K562 (cell line): Measurements from ENCODE around the gene CORIN. TPM values are rescaled to one million over a fixed set of nuclear protein-coding genes. Genes with fewer than 3 reads are reported as not detected.

Experiments used
- ATAC-seq: fragments of 200-7000 bp; cut with Tn5 transposase; 3 replicates; pipeline ENCODE4 v1.9.1; 2020; ENCODE audit warnings: moderate library complexity
- BruUV-seq: library from RNA; stranded (reverse); fragments of 400-500 nt; replicated peaks from 2 replicates; lab custom pipeline; 2021; lab: Mats Ljungman, UMichigan
- CTCF ChIA-PET: fragments of 300-600 bp; formaldehyde crosslinking; extraction: SDS; loops from one replicate; lab custom pipeline; 2021; ENCODE audit warnings: low intra/inter-chr PET ratio; lab: Yijun Ruan, JAX
- POLR2A ChIA-PET: fragments of 300-600, 350-650 bp; sonication (Branson Sonifier 250); formaldehyde crosslinking; extraction: SDS; loops from one replicate; lab custom pipeline; 2021; ENCODE audit warnings: antibody characterized with exemption, inconsistent platforms; lab: Yijun Ruan, JAX
- DNase-seq, 4 experiments: peaks; one replicate each; pipeline versions ENCODE4 v3.0.0 to v3.0.0-alpha.2; 2011 to 2018; ENCODE audit warnings: low spot score in 3 of 4, mixed read lengths in 3 of 4; ENCODE audit errors: extremely low read depth in 1 of 4
- FAIRE-seq: peaks from 2 replicates; lab custom pipeline; 2011; peaks lifted over from hg19 to GRCh38; lab: Jason Lieb, UNC
- H2AFZ ChIP-seq: 2 replicates; pipeline ENCODE4 v1.6.0; 2011; ENCODE audit warnings: low read depth, low read length, control low read depth, inconsistent platforms
- H3K27ac ChIP-seq: fragments of 200-600 bp; 3 replicates; pipeline ENCODE4 v1.8.0; 2011; ENCODE audit warnings: low read depth, mild to moderate bottlenecking, control low read depth, inconsistent platforms, low read length, moderate library complexity, mixed read lengths; ENCODE audit errors: extremely low read depth
- H3K27me3 ChIP-seq, 2 experiments: fragments of 300-600 bp in 1 of 2; 2 replicates in 1 of 2; 3 replicates in 1 of 2; pipeline versions ENCODE4 v1.6.0 to v1.8.0; 2011; ENCODE audit warnings: inconsistent platforms in 2 of 2, low read length in 2 of 2, mild to moderate bottlenecking in 1 of 2, mixed read lengths in 1 of 2, moderate library complexity in 1 of 2; ENCODE audit not compliant: control insufficient read depth in 2 of 2, insufficient read depth in 2 of 2
- H3K36me3 ChIP-seq: fragments of 300-600 bp; 3 replicates; pipeline ENCODE4 v1.8.0; 2011; ENCODE audit warnings: mild to moderate bottlenecking, low read length, inconsistent platforms; ENCODE audit not compliant: control insufficient read depth, insufficient read depth
- H3K4me1 ChIP-seq, 2 experiments: fragments of 200-600 bp in 1 of 2; replicated peaks in 1 of 2; 2 replicates in 1 of 2; 3 replicates in 1 of 2; pipeline versions ENCODE4 v1.5.1 to v1.8.0; 2011; ENCODE audit warnings: inconsistent platforms in 2 of 2, low read length in 2 of 2, mild to moderate bottlenecking in 1 of 2, mixed read lengths in 1 of 2, moderate library complexity in 1 of 2; ENCODE audit not compliant: control insufficient read depth in 2 of 2, insufficient read depth in 2 of 2
- H3K4me2 ChIP-seq: 2 replicates; pipeline ENCODE4 v1.6.1; 2011; ENCODE audit warnings: low read length, control low read depth, inconsistent platforms, mixed read lengths; ENCODE audit not compliant: insufficient read depth
- H3K4me3 ChIP-seq: fragments of 200-600 bp; sonication (generic), shearing (Covaris generic); 2 replicates; pipeline ENCODE4 v1.5.1; 2016; ENCODE audit warnings: control low read depth, inconsistent platforms
- H3K79me2 ChIP-seq: fragments of 200-600 bp; 3 replicates; pipeline ENCODE4 v1.8.0; 2011; ENCODE audit warnings: low read length, inconsistent platforms; ENCODE audit not compliant: control insufficient read depth, insufficient read depth
- H3K9ac ChIP-seq, 2 experiments: 2 replicates each; pipeline versions ENCODE4 v1.6.0 to v1.6.1; 2011; ENCODE audit warnings: low read depth in 2 of 2, low read length in 2 of 2, control low read depth in 1 of 2, inconsistent platforms in 1 of 2, mild to moderate bottlenecking in 1 of 2, mixed read lengths in 1 of 2; ENCODE audit not compliant: insufficient read depth in 1 of 2
- H3K9me1 ChIP-seq: one replicate; pipeline ENCODE4 v1.6.0; 2011; ENCODE audit warnings: inconsistent platforms, mild to moderate bottlenecking, low read length, moderate library complexity; ENCODE audit not compliant: control insufficient read depth, insufficient read depth
- H3K9me3 ChIP-seq: replicated peaks from 2 replicates; pipeline ENCODE4 v1.5.1; 2011; ENCODE audit warnings: low read depth, low read length, inconsistent platforms; ENCODE audit not compliant: control insufficient read depth, insufficient read depth
- H4K20me1 ChIP-seq: replicated peaks from 2 replicates; pipeline ENCODE4 v1.6.1; 2011; ENCODE audit warnings: low read length, inconsistent platforms, mixed read lengths; ENCODE audit not compliant: control insufficient read depth, insufficient read depth
- BDP1 ChIP-seq: IDR thresholded peaks from 3 replicates; pipeline ENCODE4 v1.6.1; 2011; ENCODE audit not compliant: insufficient read length, insufficient read depth
- CREBBP ChIP-seq: IDR thresholded peaks from one replicate; pipeline ENCODE4 v1.6.1; 2012; ENCODE audit warnings: low read depth, mild to moderate bottlenecking, control low read depth, inconsistent platforms, low read length
- DEAF1 ChIP-seq: fragments of 450-650 bp; formaldehyde crosslinking; IDR thresholded peaks from 2 replicates; pipeline ENCODE4 v1.4.0; 2020; ENCODE audit warnings: mild to moderate bottlenecking, moderate library complexity
- GTF2F1 ChIP-seq: IDR thresholded peaks from 2 replicates; pipeline ENCODE4 v1.6.1; 2011; ENCODE audit warnings: low read depth, low read length, improper control_type of control experiment
- HDAC2 ChIP-seq: fragments of 450-650 bp; IDR thresholded peaks from 2 replicates; pipeline ENCODE4 v1.6.1; 2016; ENCODE audit warnings: mild to moderate bottlenecking
- KLF16 ChIP-seq: IDR thresholded peaks from 2 replicates; pipeline ENCODE4 v1.6.1; 2016; ENCODE audit warnings: antibody characterized with exemption
- MTA1 ChIP-seq: fragments of 450-650 bp; IDR thresholded peaks from 2 replicates; pipeline ENCODE4 v1.6.1; 2017; ENCODE audit warnings: borderline replicate concordance
- NR4A1 ChIP-seq, 2 experiments: fragments of 250-450 bp in 1 of 2; fragments of 450-650 bp in 1 of 2; sonication (Bioruptor Pico) in 1 of 2; IDR thresholded peaks; 2 replicates each; pipeline versions ENCODE4 v1.4.0 to v1.6.1; 2016 to 2020; ENCODE audit warnings: mild to moderate bottlenecking in 2 of 2, missing compliant biosample characterization in 1 of 2, missing genetic modification characterization in 1 of 2, moderate library complexity in 1 of 2
- SIRT6 ChIP-seq: IDR thresholded peaks from one replicate; pipeline ENCODE4 v1.6.1; 2012; ENCODE audit warnings: low read depth, mild to moderate bottlenecking, control low read depth, inconsistent platforms, low read length, moderate library complexity
- ZKSCAN3 ChIP-seq: fragments of 250-450 bp; sonication (Bioruptor Pico); IDR thresholded peaks from 2 replicates; pipeline ENCODE4 v1.4.0; 2020
- ZNF274 ChIP-seq: IDR thresholded peaks from 2 replicates; pipeline ENCODE4 v1.6.1; 2011; ENCODE audit warnings: low read depth, mild to moderate bottlenecking, low read length, moderate library complexity, borderline replicate concordance
- WGBS: fragments of 100-300 bp; shearing (Covaris generic); methylation state at CpG from one replicate; pipeline ENCODE4 v1.1.6; 2016; ENCODE audit warnings: low coverage, mixed read lengths; ENCODE audit not compliant: insufficient coverage; ENCODE audit errors: missing lambda C conversion rate; 5-methylcytosine and 5-hydroxymethylcytosine counted together
- in situ Hi-C: fragments of 300-500 bp; cut with MboI; formaldehyde crosslinking; loops from 4 replicates; pipeline ENCODE4 v1.15.0; 2018; ENCODE audit warnings: inconsistent platforms, mixed read lengths
- intact Hi-C: fragments of 100-400 bp; cut with micrococcal nuclease; formaldehyde crosslinking; loops from 2 replicates; pipeline ENCODE4 v1.14.2; 2022
- polyA plus RNA-seq, 8 experiments: library from polyadenylated mRNA; depleted of rRNA in 4 of 8; stranded (reverse) in 5 of 8; unstranded in 3 of 8; fragments of >200 nt; fragmentation: Nextera tagmentation in 2 of 8; fragmentation: Illumina TruSeq in 1 of 8; extraction: Ambion mirVana in 2 of 8; extraction: Trizol in 1 of 8; gene quantifications; 2 replicates each; pipeline versions ENCODE4 v1.2.1 to v1.2.3, GENCODE V29; 2011 to 2014; ENCODE audit warnings: inconsistent platforms in 1 of 8, missing spikeins in 1 of 8
- total RNA-seq, 7 experiments: library from RNA; depleted of rRNA in 6 of 7; stranded (reverse); fragments of >200 nt in 6 of 7; fragmentation: Illumina TruSeq in 2 of 7; extraction: Trizol in 2 of 7; gene quantifications; 2 replicates each; pipeline versions ENCODE4 v1.2.1 to v1.2.3, GENCODE V29; 2011 to 2021; ENCODE audit warnings: low replicate concordance in 1 of 7
- TF ChIP-seq, protein P1 (sequence below): IDR thresholded peaks from 2 replicates; pipeline ENCODE4 v1.6.1; 2016; ENCODE audit warnings: missing genetic modification characterization, missing compliant biosample characterization

Gene CORIN
- total and polyA plus RNA-seq, 9 of the 15 experiments (the other 6 are each of a cell fraction or from before 2014, with no cell fraction given) = 0.04 to 0.31 (median 0.08) TPM; not detected in 4

- DNase-seq (no peak), FAIRE-seq (no peak), ATAC-seq (no peak)
- no peaks in the 10 kb centered on the region for H3K9me1 ChIP-seq
- in situ Hi-C loops = no loop called here
- no peaks in the 10 kb centered on the region; a peak in 1 of 5 replicates for H3K27me3 ChIP-seq
- H2AFZ ChIP-seq = no peak overlapping the region
- TF ChIP-seq, protein P1, sequence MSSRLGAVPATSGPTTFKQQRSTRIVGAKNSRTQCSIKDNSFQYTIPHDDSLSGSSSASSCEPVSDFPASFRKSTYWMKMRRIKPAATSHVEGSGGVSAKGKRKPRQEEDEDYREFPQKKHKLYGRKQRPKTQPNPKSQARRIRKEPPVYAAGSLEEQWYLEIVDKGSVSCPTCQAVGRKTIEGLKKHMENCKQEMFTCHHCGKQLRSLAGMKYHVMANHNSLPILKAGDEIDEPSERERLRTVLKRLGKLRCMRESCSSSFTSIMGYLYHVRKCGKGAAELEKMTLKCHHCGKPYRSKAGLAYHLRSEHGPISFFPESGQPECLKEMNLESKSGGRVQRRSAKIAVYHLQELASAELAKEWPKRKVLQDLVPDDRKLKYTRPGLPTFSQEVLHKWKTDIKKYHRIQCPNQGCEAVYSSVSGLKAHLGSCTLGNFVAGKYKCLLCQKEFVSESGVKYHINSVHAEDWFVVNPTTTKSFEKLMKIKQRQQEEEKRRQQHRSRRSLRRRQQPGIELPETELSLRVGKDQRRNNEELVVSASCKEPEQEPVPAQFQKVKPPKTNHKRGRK (tag) = no peak
- TF ChIP-seq HDAC2 (no peak), KLF16 (no peak), NR4A1 (CRISPR knock-in tag; IDR thresholded peaks at IDR 0.05) (no peak), NR4A1 (tag; IDR thresholded peaks at IDR 0.05) (no peak), ZNF274 (no peak), SIRT6 (no peak), BDP1 (no peak), CREBBP (no peak), ZKSCAN3 (CRISPR knock-in tag) (no peak), DEAF1 (no peak), MTA1 (no peak), GTF2F1 (no peak)
- CTCF ChIA-PET = no interaction called here
- no peaks in the 10 kb centered on the region for H3K9me3 ChIP-seq
- H3K4me1 ChIP-seq = no peaks in the 10 kb centered on the region
- intact Hi-C loops = no loop called here
- H4K20me1 ChIP-seq = no peaks in the 10 kb centered on the region
- POLR2A ChIA-PET = no interaction called here
- no peak overlapping the region for H3K4me2 ChIP-seq
- no peaks in the 10 kb centered on the region for H3K79me2 ChIP-seq
- H3K27ac ChIP-seq = no peak overlapping the region
- H3K9ac ChIP-seq = no peak overlapping the region
- H3K36me3 ChIP-seq = no peaks in the 10 kb centered on the region
- WGBS = 0% methylated on average over 2 of the region's 2 CpGs
- H3K4me3 ChIP-seq = no peak overlapping the region
- BruUV-seq = no TSS peak
Observed at GRCh38 chr4:47714269-47714668, 123.6 kb downstream of the CORIN start.
